Right renal pelvis (tissue), 4 donors: ENCODE data around the gene FTCD. TPM values are rescaled to one million over a fixed set of nuclear protein-coding genes. Genes with fewer than 3 reads are reported as not detected.
"Not testable (repeated sequence)": the region's sequence is repeated elsewhere in the genome, so short reads cannot be mapped to it uniquely, and the experiment has no call there.

Source experiments
- DNase-seq, 4 donors: peaks; one replicate each; pipeline ENCODE4 v3.0.0-alpha.2; 2013; ENCODE audit warnings: low read depth in 4 of 4, low spot score in 3 of 4, missing footprints in 1 of 4
- polyA plus RNA-seq, 4 donors: library from polyadenylated mRNA; unstranded; fragments of 120-200 nt; gene quantifications; one replicate each; pipeline ENCODE4 v1.2.1, GENCODE V29; 2013; ENCODE audit not compliant: insufficient read length in 4 of 4

Gene FTCD
- polyA plus RNA-seq, 4 donors: 15.2 to 34.2 (median 27.7) TPM

DNA sequence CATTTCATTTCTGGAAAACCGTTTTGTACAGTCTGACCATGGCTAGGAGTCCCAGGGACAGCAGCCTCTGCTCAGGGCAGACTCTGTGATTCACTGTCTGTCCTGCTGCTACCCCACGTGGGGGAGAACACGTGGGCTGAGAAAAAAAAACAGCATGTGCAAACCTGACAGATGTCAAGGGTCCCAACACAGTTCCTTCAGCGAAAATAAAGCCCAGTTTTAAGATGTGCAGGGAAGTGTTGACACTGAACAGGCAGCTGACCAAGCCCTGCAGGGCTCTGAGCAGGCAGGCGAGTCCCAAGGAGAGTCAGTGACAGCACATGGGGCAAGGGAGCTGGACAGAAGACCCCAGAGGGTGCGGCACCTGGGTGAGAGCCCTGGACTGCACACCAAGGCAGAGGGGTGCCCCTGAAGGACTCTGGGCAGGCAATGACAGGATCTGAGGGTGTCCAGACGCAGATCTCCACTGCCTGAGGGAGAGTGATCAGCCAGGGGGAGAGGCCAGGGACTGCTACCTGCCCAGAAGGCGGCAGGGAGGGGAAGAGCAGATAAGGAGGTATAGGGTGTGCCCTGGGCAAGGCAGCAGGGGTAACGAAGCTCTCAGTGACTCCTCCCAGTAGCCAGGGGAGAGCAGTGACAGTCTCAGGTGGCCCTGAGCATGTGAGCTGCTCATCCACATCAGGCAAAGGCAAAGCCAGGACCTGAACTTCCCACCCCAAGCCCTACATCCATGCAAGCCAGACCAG lies 34.0 kb upstream of the FTCD start:
- no peak for DNase-seq

DNA sequence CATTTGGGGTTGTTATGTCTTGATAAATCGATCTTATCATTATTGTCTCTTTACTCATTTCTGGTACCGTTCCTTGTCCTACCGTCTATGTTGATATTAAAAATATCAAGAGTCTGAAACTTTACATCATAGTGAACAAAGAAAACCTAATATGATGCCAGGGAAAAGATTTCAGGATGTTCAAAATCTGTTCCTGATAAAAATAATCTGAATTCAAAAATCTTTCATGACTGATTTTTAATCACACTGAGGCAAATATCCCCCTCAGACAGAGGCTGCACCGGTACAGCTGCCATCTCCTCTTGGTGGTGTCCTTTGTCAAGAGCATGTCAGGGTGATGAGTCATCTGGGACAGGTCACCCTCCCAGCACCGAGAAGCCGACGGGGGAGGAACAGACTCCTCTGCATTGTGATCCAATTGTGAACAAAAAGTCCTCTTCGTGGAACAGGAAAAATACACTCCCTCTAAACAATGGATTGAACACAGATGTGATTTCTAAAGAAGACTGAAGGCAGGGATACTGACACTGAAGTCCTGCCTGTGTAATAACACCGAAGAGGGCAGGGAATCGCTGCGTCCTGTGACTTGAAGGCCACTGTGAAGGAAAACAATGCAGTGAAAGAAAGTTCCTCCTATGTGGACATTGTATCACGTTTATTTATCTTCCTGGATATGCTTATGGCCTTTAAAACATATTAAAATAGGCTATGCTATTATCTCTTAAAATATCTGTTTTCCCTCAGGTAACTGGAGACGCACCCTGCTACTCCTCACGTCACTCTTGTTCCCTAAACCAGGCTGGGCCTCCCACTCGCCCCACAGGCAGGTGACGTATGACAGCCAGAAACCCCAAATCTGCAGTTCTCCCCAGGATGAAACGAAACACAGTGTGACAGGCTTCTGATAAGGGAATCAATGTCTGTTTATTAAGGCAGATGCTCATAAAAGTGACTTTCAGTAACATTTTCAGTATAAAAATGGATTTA lies 33.1 kb upstream of the FTCD start:
- DNase-seq: no peak

GRCh38 chr21:46187814-46188213 lies 32.4 kb upstream of the FTCD start:
- DNase-seq: no peak

GRCh38 chr21:46187261-46187660 lies 31.9 kb upstream of the FTCD start:
- no peak for DNase-seq

DNA sequence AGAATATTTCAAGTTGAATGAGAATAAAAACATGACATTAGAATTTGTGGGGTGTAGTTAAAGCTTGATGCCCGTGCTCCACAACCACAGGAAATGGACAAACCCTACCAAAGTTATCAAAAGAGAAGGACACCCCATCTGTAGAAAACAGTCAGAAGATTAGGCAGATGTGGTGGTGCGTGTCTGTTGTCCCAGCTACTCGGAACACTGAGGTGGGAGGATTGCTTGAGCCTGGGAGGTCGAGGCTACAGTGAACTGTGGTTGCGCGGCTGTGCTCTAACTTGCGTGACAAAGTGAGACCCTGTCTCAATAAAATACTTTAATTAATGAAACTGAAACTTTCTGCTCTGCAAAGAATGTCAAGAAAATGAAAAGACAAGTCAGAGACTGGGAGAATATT lies 30.3 kb upstream of the FTCD start:
- no peak for DNase-seq

DNA sequence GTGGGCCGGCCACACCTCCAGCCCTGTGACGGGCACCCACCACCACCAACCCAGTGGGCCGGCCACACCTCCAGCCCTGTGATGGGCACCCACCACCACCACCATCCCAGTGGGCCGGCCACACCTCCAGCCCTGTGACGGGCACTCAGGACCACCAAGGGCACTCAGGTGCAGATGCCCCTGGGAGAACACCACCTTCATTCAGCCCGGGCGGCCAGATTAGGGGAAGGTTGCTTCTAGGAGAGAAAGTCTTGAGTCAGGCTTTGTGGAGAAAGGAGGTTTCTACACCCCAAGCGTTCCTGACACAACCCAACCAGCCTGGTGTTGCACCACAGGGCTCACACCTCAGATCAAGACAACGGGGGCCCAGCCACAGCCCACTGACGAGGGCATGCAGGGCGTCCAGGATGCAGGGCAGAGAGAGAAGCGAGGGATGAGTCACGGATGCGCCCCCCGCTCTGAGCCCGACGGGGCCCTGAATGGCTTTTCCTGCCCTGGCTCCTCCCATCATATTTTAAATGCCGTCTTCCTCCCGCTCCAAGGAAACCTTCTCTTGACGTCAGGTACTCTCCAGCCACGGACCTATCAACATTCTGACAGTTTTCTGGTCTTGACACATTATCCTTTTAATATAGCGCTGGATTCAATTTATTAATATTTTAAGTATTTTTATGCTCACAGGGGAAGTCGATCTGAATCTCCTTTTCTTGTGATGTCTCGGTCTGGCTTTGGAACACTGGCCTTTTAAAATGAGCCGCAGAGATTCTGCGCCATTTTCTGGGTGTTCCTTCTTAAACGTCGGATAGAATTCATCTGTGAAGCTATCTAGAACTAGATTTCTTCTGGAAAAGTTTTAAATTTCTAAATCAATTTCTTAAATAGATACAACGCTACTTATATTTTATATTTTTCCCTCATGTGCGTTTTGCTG lies 29.5 kb upstream of the FTCD start:
- peak in 3 of 4 donors; percentile 75 to 92 (median 86) for DNase-seq

GRCh38 chr21:46183910-46184624 lies 28.7 kb upstream of the FTCD start, which contains the start of gene SPATC1L:
TSS of gene SPATC1L (minus strand) at chr21:46184459. CDS start at chr21:46182816, 1,643 bp downstream.
- peak in 3 of 4 donors; percentile 83 to 88 (median 85) for DNase-seq

DNA sequence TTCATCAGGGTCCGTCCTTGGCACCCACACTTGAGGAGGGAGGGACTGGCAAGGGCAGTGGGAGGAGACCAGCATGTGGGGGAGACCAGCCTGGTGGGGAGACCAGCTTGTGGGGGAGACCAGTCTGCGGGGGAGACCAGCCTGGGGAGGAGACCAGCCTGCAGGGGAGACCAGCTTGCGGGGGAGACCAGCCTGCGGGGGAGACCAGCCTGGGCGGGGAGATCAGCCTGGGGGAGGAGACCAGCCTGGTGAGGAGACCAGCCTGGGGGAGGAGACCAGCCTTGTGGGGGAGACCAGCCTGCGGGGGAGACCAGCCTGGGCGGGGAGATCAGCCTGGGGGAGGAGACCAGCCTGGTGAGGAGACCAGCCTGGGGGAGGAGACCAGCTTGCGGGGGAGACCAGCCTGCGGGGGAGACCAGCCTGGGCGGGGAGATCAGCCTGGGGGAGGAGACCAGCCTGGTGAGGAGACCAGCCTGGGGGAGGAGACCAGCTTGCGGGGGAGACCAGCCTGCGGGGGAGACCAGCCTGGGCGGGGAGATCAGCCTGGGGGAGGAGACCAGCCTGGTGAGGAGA lies 28.0 kb upstream of the FTCD start:
- not testable (repeated sequence) for DNase-seq

GRCh38 chr21:46182548-46183336 lies 27.4 kb upstream of the FTCD start:
- DNase-seq: no peak

GRCh38 chr21:46181953-46182547 lies 26.7 kb upstream of the FTCD start:
- no peak for DNase-seq

GRCh38 chr21:46181436-46181835 lies 26.1 kb upstream of the FTCD start:
- DNase-seq: no peak

DNA sequence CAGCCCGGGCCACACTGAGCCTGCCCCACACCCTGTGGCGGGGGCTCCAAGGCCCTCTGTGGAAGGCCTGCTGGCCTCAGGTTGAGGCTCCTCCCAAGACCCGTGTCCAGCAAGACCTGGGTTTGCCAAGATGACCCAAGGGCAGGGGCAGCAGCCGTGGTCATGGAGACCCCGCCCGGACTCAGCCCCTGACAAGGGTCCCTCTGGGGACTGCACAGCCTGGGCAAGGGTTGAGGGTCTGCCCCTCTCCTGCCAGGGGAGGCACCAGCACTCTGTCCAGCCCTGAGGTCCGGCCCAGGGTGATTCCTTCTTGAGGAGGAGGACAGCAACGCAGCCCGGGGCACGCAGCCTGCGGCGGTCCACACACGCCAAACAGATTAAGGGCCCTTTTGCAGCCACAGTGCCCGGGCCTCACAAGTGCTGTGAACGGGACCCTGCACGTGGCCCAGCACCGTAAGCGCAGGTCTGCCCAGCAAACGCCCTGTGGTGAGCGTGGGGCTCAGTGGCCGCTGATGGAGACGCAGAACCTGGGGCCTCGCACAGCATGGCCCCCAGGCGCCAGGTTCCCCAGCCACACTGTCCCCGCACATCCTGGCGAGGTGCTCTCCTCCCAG lies 25.5 kb upstream of the FTCD start:
- DNase-seq: no peak

DNA sequence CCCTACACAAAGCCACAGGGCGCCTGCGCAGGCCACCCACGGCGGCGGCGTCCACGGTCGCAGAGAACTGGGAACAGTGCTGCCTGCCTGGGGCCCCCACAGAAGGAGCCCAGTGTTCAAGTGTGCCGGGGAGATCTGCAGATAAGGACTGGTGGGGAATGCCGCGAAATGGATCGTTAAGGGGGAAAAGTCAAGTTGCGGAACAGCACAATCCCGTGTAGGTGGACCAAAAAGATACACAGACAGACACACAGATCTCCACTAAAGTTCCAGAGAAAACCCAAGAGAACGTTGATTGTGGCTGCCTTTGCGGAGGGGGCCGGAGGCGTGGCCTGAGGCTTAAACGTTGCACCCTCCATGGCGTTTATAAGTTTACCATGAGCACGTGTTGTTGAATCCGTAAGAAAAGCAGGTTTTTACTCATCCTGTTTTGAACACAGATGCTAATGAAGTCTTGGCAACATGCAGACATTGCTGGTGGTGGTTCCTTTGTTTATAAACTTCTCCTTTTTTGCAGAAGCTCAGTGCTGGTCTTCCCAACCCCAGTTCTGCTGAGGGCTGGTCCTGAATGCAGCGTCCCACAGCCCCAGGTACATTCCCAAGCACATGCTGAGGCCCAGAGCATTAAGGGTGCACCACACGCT lies 24.8 kb upstream of the FTCD start:
- DNase-seq: no peak

DNA sequence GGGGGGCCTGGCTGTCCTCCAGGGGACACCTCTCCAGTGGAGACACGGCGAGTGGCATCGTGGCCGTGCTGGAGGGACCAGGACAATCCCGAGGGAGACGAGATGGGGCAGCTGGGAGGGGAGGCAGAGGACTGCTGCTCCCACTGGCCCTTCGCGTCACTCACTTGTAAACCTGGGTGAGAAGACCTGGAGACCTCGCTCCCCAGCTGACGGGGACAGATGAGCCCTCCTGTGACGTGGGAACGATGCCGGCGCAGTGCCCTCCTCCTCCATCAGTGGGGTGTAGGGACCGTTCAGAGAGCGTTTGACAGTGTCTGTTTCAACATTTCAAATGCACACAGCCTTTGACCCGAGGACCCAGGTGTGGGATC lies 24.3 kb upstream of the FTCD start:
- no peak for DNase-seq

DNA sequence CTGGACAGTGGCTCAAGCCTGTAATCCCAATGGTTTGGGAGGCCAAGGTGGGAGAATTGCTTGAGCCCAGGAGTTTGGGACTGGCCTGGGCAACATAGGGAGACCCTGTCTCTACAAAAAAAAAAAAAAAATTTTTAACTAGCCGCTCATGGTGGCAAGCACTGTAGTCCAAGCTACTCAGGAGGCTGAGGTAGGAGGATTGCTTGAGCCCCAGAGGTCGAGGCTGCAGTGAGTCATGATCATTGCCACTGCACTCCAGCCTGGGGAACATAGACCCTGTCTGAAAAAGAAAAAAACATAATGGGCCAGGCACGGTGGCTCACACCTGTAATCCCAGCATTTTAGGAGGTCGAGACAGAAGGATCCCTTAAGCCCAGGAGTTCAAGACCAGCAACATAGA lies 23.6 kb upstream of the FTCD start:
- no peak for DNase-seq

GRCh38 chr21:46176443-46177129 lies 21.2 kb upstream of the FTCD start:
- DNase-seq: not testable (repeated sequence)

GRCh38 chr21:46173573-46173972 lies 18.2 kb upstream of the FTCD start:
- DNase-seq: no peak
